ENCODE data around the gene C11orf52.

The C11orf52 gene

GRCh38 chr11:111939836-111940604 is 21.3 kb downstream of the C11orf52 start:
- DNase-seq (ENCODE audit: low spot score), result no peak

GRCh38 chr11:111941963-111942362 is 23.2 kb downstream of the C11orf52 start:
- DNase-seq (ENCODE audit: low spot score), result no peak

- DNase-seq (ENCODE audit: low spot score), result no peak
Observed at GRCh38 chr11:111942829-111943228, 24.1 kb downstream of the C11orf52 start.

- peak; percentile 5 for DNase-seq (ENCODE audit: low spot score)
Observed at GRCh38 chr11:111944139-111944538, 25.4 kb downstream of the C11orf52 start.

- DNase-seq (ENCODE audit: low spot score), result peak; percentile 35
Observed at GRCh38 chr11:111944651-111945051, 25.9 kb downstream of the C11orf52 start.

- DNase-seq (ENCODE audit: low spot score), result no peak
Observed at GRCh38 chr11:111945198-111945597, 26.5 kb downstream of the C11orf52 start.

- DNase-seq (ENCODE audit: low spot score), result no peak
Observed at GRCh38 chr11:111946499-111946898, 27.8 kb downstream of the C11orf52 start.

- DNase-seq (ENCODE audit: low spot score), result no peak
Observed at GRCh38 chr11:111947143-111947542, 28.4 kb downstream of the C11orf52 start.

- no peak for DNase-seq (ENCODE audit: low spot score)
Observed at GRCh38 chr11:111949519-111950426, 31.1 kb downstream of the C11orf52 start.

- no peak for DNase-seq (ENCODE audit: low spot score)
Observed at GRCh38 chr11:111951565-111951964, 32.9 kb downstream of the C11orf52 start.

GRCh38 chr11:111954154-111954553 is 35.4 kb downstream of the C11orf52 start:
- DNase-seq (ENCODE audit: low spot score), result no peak

- DNase-seq (ENCODE audit: low spot score), result no peak
Observed at GRCh38 chr11:111957663-111958444, 39.1 kb downstream of the C11orf52 start.

GRCh38 chr11:111960916-111961315 is 42.2 kb downstream of the C11orf52 start:
- no peak for DNase-seq (ENCODE audit: low spot score)

GRCh38 chr11:111961389-111962300 is 42.9 kb downstream of the C11orf52 start:
- no peak for DNase-seq (ENCODE audit: low spot score)

- DNase-seq (ENCODE audit: low spot score), result no peak
Observed at GRCh38 chr11:111963931-111964340, 45.2 kb downstream of the C11orf52 start.

GRCh38 chr11:111966678-111967077 is 48.0 kb downstream of the C11orf52 start:
- DNase-seq (ENCODE audit: low spot score), result no peak

GRCh38 chr11:111967649-111968048 is 48.9 kb downstream of the C11orf52 start:
- DNase-seq (ENCODE audit: low spot score), result no peak

- DNase-seq (ENCODE audit: low spot score), result no peak
Observed at GRCh38 chr11:111969344-111969743, 50.6 kb downstream of the C11orf52 start.

GRCh38 chr11:111974446-111974845 is 55.7 kb downstream of the C11orf52 start:
- DNase-seq (ENCODE audit: low spot score), result no peak

- DNase-seq (ENCODE audit: low spot score), result no peak
Observed at GRCh38 chr11:111975076-111975806, 56.5 kb downstream of the C11orf52 start.
